ENCODE measurements around the gene LNPEP. TPM values are rescaled to one million over a fixed set of nuclear protein-coding genes. Genes with fewer than 3 reads are reported as not detected.

LNPEP gene
- total RNA-seq, 6 experiments from 2014 or later: 20.2 to 23.9 (median 22.6) TPM

DNA sequence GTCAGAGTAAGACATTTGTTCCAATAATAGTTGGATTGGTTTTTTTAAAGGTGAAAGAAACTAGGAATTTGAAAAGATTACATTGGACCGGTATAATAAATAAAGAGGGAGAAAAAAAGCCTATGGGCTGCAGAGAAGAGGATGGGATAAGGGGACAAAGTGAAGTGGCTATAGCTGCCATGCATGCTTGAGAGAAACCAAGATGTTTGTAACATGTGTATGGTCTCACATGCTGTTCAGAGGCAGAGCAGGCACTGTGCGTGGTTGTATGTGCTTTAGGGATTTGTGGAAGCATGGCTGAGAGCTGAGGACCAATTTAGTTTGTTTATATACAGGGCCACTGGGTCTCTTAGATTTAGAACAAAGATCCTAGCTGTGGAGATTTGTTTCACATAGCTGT lies 32.7 kb downstream of the LNPEP start:
- Mint-ChIP-seq H3K36me3 (ENCODE audit: low read depth) (peaks cover 5% of the 10 kb centered on the region; the same call in 1 of the 2 replicates), H3K27ac (peak overlapping the region; percentile 26; the same call in 1 of the 2 replicates), H3K4me3 (no peak overlapping the region), H3K27me3 (ENCODE audit: insufficient read depth) (no peaks in the 10 kb centered on the region), H3K4me1 (ENCODE audit: low read depth) (peaks cover 40% of the 10 kb centered on the region), H3K9me3 (no peaks in the 10 kb centered on the region)
- no peak for TF ChIP-seq CTCF (IDR thresholded peaks at IDR 0.05)
- no peak for DNase-seq

- no peaks in the 10 kb centered on the region for H3K9me3 Mint-ChIP-seq
- TF ChIP-seq CTCF (IDR thresholded peaks at IDR 0.05): no peak
- no peak for DNase-seq
- no peak overlapping the region for H3K4me3 Mint-ChIP-seq
- no peak overlapping the region for H3K27ac Mint-ChIP-seq
- H3K27me3 Mint-ChIP-seq (ENCODE audit: insufficient read depth): no peaks in the 10 kb centered on the region; the same call in 1 of the 2 replicates
- H3K36me3 Mint-ChIP-seq (ENCODE audit: low read depth): peaks cover 5% of the 10 kb centered on the region; the same call in 1 of the 2 replicates
- H3K4me1 Mint-ChIP-seq (ENCODE audit: low read depth): peaks cover 42% of the 10 kb centered on the region
These were observed 33.5 kb downstream of the LNPEP start for GRCh38 chr5:96969366-96969765.

- Mint-ChIP-seq H3K9me3 (no peaks in the 10 kb centered on the region), H3K4me3 (no peak overlapping the region), H3K4me1 (ENCODE audit: low read depth) (peaks cover 64% of the 10 kb centered on the region), H3K27ac (no peak overlapping the region), H3K36me3 (ENCODE audit: low read depth) (no peaks in the 10 kb centered on the region), H3K27me3 (ENCODE audit: insufficient read depth) (no peaks in the 10 kb centered on the region; the same call in 1 of the 2 replicates)
- no peak for TF ChIP-seq CTCF (IDR thresholded peaks at IDR 0.05)
- DNase-seq: no peak
These were observed 36.9 kb downstream of the LNPEP start for GRCh38 chr5:96972599-96973334.

- H3K4me1 Mint-ChIP-seq (ENCODE audit: low read depth): peaks cover 60% of the 10 kb centered on the region
- DNase-seq: no peak
- H3K9me3 Mint-ChIP-seq: no peaks in the 10 kb centered on the region
- H3K36me3 Mint-ChIP-seq (ENCODE audit: low read depth): no peaks in the 10 kb centered on the region
- no peaks in the 10 kb centered on the region; the same call in 1 of the 2 replicates for H3K27me3 Mint-ChIP-seq (ENCODE audit: insufficient read depth)
- no peak overlapping the region for H3K4me3 Mint-ChIP-seq
- TF ChIP-seq CTCF (IDR thresholded peaks at IDR 0.05): no peak
- no peak overlapping the region for H3K27ac Mint-ChIP-seq
These were observed 37.9 kb downstream of the LNPEP start for GRCh38 chr5:96973532-96974401.

DNA sequence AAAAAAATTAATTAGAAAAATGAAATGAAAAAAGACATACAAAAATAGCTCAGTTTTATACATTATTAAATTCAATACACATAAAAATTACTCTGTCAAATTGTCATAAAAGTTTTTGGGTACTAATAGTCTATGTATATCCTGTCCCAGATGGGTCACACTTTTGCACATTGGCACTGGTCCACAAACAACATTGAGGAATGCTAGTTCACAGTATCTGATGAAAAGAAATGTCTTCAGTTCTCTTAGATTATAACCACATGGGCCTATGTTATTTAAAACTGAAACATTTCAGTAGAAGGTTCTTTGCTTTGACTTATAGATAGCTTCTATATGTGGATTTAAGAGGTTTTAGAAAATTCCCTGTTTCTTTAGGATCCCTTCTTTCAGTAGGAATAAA lies 39.8 kb downstream of the LNPEP start:
- no peaks in the 10 kb centered on the region; the same call in 1 of the 2 replicates for H3K27me3 Mint-ChIP-seq (ENCODE audit: insufficient read depth)
- H3K27ac Mint-ChIP-seq: no peak overlapping the region
- H3K4me3 Mint-ChIP-seq: no peak overlapping the region
- no peaks in the 10 kb centered on the region for H3K9me3 Mint-ChIP-seq
- no peak for DNase-seq
- TF ChIP-seq CTCF (IDR thresholded peaks at IDR 0.05): no peak
- H3K4me1 Mint-ChIP-seq (ENCODE audit: low read depth): peaks cover 61% of the 10 kb centered on the region
- peaks cover 13% of the 10 kb centered on the region for H3K36me3 Mint-ChIP-seq (ENCODE audit: low read depth)

All from HFFc6 (cell line).